Neural crest cell (in vitro differentiated cells): ENCODE data around the gene HS3ST3B1. TPM values are rescaled to one million over a fixed set of nuclear protein-coding genes. Genes with fewer than 3 reads are reported as not detected.

ENCODE experiments used
- DNase-seq: peaks from one replicate; pipeline ENCODE4 v3.0.0; 2021; ENCODE audit warnings: low read depth, mixed read lengths, low spot score
- H3K27ac Mint-ChIP-seq: one replicate; pipeline ENCODE4 v1.8.0; 2021; ENCODE audit warnings: mild to moderate bottlenecking, mixed read lengths; ENCODE audit not compliant: unreplicated experiment
- H3K27me3 Mint-ChIP-seq: 2 replicates; pipeline ENCODE4 v1.8.0; 2021; ENCODE audit warnings: low read depth, mild to moderate bottlenecking, mixed read lengths
- H3K36me3 Mint-ChIP-seq: 2 replicates; pipeline ENCODE4 v1.8.0; 2021; ENCODE audit warnings: low read depth, mild to moderate bottlenecking, mixed read lengths
- H3K4me1 Mint-ChIP-seq: 2 replicates; pipeline ENCODE4 v1.8.0; 2021; ENCODE audit warnings: mixed read lengths
- H3K4me3 Mint-ChIP-seq: one replicate; pipeline ENCODE4 v1.8.0; 2021; ENCODE audit warnings: mild to moderate bottlenecking, mixed read lengths
- H3K9me3 Mint-ChIP-seq: 2 replicates; pipeline ENCODE4 v1.8.0; 2021; ENCODE audit warnings: mixed read lengths
- total RNA-seq: library from RNA; stranded (reverse); gene quantifications from 2 replicates; pipeline ENCODE4 v1.2.1, GENCODE V29; 2021
- TF ChIP-seq, protein P1 (sequence below): fragments of 200-600 bp; sonication (generic); conservative IDR thresholded peaks from 2 replicates; pipeline ENCODE4 v1.5.0; 2021; ENCODE audit warnings: antibody characterized with exemption, mild to moderate bottlenecking

HS3ST3B1 gene
- total RNA-seq, 1 donor from 2014 or later: 58.3 TPM

DNA sequence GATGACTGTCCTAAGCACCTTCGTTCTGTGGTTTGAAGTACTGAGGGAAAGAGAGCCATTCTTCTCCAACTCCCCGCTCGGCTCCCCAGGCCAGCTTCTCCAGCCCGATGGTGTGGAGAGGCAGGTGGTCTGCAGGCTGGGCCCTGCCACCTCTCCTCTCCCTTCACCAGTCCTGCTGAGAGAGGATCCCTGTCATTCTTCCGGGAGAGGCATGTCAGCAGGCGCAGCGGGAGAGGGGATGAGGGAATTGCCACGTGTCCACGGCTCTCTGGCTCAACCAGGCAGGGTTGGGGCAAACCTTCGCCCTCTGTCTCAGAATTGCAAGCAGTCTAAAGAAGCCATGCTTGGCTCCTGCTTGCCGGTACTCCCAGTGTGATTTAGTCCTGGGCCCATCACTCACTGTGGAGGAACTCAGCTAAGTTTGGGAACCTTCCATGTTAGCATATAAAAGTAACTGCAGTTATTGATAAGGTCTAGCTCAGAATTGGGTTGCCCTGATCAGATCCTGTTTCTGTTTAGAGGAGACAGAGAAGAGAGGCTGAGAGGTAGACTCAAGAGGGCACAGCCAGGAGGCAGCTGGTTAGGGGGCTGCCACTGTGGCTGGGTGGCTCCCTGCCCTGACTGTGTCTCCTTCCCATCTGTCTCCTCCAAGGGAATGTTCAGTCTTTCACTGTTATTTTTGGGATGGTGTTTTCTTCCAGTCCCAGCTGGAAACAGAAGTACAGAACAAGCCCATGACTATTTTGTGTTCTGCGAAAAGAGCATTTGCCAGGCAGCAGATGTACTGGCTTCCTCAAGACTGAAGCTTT lies 17.4 kb downstream of the HS3ST3B1 start:
- H3K4me1 Mint-ChIP-seq: peaks cover 87% of the 10 kb centered on the region
- H3K27me3 Mint-ChIP-seq: no peaks in the 10 kb centered on the region
- peaks cover 10% of the 10 kb centered on the region for H3K36me3 Mint-ChIP-seq
- TF ChIP-seq, protein P1, sequence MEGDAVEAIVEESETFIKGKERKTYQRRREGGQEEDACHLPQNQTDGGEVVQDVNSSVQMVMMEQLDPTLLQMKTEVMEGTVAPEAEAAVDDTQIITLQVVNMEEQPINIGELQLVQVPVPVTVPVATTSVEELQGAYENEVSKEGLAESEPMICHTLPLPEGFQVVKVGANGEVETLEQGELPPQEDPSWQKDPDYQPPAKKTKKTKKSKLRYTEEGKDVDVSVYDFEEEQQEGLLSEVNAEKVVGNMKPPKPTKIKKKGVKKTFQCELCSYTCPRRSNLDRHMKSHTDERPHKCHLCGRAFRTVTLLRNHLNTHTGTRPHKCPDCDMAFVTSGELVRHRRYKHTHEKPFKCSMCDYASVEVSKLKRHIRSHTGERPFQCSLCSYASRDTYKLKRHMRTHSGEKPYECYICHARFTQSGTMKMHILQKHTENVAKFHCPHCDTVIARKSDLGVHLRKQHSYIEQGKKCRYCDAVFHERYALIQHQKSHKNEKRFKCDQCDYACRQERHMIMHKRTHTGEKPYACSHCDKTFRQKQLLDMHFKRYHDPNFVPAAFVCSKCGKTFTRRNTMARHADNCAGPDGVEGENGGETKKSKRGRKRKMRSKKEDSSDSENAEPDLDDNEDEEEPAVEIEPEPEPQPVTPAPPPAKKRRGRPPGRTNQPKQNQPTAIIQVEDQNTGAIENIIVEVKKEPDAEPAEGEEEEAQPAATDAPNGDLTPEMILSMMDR: no peak
- peak overlapping the region; percentile 35 for H3K4me3 Mint-ChIP-seq
- no peak overlapping the region for H3K27ac Mint-ChIP-seq
- no peaks in the 10 kb centered on the region for H3K9me3 Mint-ChIP-seq
- no peak for DNase-seq

DNA sequence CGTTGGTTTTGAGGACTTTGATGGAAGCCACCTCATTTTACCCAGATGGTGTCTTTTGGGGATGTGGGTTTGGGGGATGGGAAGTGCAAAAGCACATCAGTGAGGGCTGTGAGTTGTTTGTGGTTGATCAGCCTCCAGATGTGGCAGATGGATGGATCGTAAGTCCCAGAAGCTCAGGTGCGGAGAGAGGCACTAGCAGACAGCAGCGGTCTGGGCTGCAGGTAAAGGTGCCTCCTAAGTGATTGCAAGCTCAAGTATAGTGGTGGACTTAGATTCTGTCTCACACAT lies 18.0 kb downstream of the HS3ST3B1 start:
- DNase-seq: no peak
- Mint-ChIP-seq H3K27ac (no peak overlapping the region), H3K4me1 (peaks cover 92% of the 10 kb centered on the region), H3K4me3 (no peak overlapping the region), H3K36me3 (peaks cover 9% of the 10 kb centered on the region), H3K27me3 (no peaks in the 10 kb centered on the region), H3K9me3 (no peaks in the 10 kb centered on the region)
- TF ChIP-seq, protein P1: no peak

DNA sequence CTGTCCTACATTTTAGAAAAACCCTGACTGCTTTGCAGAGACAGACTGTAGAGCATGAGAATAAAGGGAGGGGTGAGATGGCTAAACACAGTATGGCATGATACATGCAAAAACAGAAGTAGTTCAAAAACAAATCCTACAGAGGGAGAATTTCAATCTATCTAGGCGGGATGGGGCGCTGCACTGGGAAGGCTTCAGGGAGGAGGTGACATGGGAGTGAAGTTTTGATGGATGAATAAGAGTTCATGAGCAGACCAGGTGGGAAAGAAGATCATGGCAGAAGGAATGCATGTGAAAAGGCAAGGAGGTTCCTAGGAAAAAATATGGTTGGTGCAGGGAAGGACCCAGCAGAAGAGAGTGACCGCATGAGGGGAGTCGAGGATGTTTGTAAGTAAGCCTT lies 19.2 kb downstream of the HS3ST3B1 start:
- no peaks in the 10 kb centered on the region for H3K27me3 Mint-ChIP-seq
- DNase-seq: no peak
- TF ChIP-seq, protein P1: no peak
- H3K4me3 Mint-ChIP-seq: no peak overlapping the region
- no peaks in the 10 kb centered on the region for H3K9me3 Mint-ChIP-seq
- peaks cover 87% of the 10 kb centered on the region for H3K4me1 Mint-ChIP-seq
- peaks cover 4% of the 10 kb centered on the region for H3K36me3 Mint-ChIP-seq
- peak overlapping the region; percentile 4 for H3K27ac Mint-ChIP-seq

DNA sequence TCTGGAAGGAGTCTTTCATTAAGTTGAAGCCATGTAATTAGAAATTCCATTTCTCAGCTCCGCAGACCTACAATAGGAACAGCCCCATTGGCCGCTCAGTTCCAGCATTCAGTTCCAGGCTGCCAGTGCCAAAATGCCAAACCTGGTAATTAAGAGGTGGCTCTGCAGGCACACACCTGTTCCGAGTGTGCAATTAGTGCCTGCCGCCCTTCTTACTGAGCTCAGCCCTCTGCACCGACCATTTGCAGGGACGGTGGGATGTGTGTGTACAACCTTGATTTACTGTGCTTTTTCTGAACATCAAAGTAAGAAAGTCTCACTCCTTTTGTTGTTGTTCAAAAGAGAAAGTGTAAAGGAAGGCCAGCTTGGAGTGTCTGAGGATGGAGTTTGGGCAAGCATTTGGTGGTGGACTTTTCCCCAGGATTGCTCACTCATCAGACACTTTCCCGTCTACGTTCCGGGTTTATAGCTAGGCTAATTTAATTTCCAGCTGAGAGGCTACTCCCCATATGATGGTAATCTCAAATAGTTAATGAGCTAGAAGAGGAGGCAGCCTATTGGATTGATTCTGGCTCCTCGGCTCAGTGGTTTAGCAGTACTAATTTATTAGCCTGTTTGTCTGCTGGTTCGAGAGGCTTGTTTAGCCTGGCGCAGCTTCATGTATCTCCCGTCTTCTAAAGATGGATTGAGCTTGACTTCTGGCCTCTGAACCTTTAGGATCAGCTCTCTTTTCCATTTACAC lies 20.0 kb downstream of the HS3ST3B1 start:
- DNase-seq: no peak
- peaks cover 84% of the 10 kb centered on the region for H3K4me1 Mint-ChIP-seq
- peaks cover 2% of the 10 kb centered on the region for H3K9me3 Mint-ChIP-seq
- peaks cover 6% of the 10 kb centered on the region for H3K36me3 Mint-ChIP-seq
- H3K4me3 Mint-ChIP-seq: peak overlapping the region; percentile 2
- H3K27me3 Mint-ChIP-seq: no peaks in the 10 kb centered on the region
- no peak overlapping the region for H3K27ac Mint-ChIP-seq
- TF ChIP-seq, protein P1: no peak

DNA sequence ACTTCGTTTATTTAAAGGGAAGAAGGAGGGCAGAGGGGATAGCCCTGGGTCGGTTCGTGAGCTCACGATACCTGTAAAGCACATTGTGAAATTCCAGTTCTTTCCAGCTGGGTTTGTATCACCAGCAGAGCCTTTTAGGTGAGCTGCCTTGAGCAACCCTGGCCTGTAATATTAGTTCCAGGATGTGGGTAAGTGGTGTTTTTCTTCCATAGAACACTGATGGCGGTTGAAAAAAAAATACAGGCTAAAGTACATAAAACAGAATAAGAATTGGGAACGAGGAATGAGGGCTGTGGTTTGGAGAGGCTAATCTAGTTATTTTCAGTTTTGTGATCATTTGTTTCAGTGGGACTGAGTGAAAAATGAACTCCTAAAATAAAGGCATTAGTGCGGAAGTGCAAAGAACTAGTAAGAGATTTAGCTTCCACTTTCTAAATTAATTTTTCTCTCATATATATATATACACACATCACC lies 20.6 kb downstream of the HS3ST3B1 start:
- Mint-ChIP-seq H3K36me3 (peaks cover 4% of the 10 kb centered on the region), H3K4me3 (peak overlapping the region; percentile 2), H3K4me1 (peaks cover 81% of the 10 kb centered on the region), H3K9me3 (peaks cover 4% of the 10 kb centered on the region), H3K27me3 (no peaks in the 10 kb centered on the region), H3K27ac (no peak overlapping the region)
- TF ChIP-seq, protein P1: no peak
- no peak for DNase-seq
